Raji (cell line): ENCODE measurements around the gene ITGAD.

ENCODE experiments used
- POLR2A ChIP-seq: IDR thresholded peaks from 2 replicates; pipeline ENCODE4 v1.6.1; 2011; ENCODE audit warnings: low read depth, low read length, control low read depth; ENCODE audit not compliant: insufficient read depth

Gene ITGAD

DNA sequence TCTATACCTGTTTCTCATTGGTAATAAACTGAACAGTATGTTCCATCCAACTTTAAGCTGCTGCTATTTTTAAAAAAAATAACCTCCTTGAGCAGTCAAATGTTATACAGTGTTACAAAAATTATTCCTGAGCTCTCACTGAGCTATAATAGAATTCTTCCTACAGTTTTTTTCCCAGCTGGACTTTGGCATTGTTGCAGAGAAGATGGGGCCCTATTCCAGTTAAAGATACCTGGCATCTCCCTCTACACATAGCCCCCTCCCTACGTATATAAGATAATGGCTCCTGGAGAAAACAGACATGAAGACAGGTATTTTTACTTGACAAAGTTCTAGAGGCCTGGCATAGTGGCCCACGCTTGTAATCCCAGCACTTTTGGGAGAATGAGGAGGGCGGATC is 36.7 kb downstream of the ITGAD start:
- no peak for TF ChIP-seq POLR2A

DNA sequence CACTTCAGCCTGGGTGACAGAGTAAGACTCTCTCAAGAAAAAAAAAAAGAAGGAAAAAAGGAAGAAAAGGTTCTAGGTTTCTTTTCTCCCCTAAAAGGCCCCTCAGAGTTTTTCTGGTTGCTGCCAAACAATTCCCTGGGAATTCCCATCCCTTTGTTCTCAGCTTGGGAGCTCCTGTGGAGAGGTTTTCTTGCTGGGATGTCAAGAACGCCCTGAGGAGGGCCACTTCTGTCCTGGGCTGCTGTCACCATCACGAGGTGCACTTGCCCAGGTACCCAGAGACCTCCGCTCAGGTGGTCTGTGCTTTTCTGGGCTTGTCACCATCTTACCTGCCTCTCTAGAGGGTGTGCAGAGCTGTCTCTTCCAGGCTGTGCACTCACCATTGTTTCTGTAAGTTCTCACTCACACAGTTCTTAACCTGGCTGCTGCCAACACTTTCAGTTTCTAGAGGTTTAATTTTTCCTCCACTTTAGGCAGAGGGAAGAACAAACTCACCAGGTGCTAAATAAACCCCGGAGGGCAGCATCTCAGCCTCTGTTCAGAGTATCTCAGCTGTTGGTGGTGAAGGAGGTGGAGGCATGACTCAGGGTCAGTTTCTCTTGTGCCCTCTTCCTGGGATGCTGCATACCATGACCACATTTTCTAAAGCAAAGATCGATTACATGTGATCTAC is 37.4 kb downstream of the ITGAD start:
- TF ChIP-seq POLR2A, result no peak

DNA sequence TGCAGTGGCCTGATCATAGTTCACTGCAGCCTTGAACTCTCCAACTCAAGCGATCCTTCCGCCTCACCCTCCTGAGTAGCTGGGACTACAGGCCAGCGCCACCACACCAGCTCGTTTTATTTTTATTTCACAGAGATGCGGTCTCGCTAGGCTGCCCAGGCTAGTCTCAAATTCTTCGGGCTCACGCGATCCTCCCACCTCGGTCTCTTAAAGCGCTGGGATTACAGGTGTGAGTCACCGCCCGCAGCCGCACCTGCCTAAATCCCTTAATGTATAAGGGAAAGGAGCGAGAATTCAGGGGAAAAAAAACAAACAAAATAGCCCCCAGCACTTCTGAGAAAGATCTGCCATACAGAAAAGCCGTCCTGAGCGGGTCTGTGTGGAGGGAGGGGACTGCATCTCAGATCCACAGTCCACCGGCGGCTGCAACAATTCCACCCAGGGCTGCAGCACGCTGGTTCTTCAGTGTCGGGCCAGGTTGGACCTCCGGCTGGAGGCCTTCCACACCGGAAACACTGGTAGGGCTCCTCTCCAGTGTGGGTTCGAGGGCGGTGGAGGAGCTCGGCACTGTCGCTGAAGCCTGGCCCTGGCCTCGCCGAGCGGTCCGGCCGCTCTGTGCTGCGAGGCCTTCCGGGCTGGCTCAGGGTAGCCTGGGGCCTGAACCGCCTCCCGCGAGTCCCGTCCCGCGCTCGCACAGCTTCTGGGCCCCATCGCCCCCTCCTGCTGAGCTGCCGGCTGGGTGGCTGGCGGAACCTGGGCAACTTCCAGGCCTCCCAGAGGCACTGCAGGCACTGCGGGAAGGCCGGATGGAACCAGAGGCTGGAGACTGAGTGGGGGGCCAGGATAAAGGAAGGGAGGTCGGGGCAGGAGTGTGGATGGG is 42.4 kb downstream of the ITGAD start:
- TF ChIP-seq POLR2A, result no peak

DNA sequence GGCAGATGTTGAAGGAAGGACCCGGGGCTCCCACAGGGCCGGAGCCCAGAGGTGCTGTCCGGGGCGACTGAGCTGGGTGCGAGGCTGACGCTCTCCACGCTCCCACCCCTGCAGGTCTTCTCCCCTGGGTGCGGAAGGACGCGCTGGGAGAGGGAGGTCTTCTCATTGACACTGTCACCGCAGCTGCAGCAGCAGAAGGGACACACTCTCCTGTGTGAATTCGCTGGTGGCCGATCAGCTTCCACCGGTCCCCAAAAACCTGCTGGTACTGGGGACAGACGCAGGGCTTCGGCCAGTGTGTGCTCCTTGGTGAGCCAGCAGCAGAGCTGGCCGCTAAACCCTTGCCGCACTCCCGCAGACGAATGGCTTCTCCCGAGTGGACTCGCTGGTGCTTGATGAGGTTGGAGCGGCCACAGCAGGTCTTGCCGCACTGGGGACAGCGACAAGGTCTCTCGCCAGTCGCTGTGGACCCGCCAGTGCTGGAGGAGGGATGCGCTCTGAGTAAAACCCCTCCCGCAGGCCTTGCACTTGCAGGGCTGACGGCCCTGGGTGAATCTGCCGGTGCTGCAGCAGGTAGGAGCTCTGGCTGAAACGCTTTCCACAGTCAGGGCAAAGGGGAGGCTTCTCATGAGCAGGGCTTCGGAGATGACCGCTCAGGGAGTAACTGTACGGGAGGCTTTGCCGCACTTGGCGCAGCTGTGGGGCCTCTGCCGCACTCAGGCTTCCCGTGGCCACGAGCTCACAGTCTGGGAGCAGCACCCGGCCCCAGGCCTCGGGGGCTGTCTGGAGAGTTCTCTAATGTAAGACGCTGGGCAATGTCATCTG is 43.3 kb downstream of the ITGAD start:
- TF ChIP-seq POLR2A, result no peak

DNA sequence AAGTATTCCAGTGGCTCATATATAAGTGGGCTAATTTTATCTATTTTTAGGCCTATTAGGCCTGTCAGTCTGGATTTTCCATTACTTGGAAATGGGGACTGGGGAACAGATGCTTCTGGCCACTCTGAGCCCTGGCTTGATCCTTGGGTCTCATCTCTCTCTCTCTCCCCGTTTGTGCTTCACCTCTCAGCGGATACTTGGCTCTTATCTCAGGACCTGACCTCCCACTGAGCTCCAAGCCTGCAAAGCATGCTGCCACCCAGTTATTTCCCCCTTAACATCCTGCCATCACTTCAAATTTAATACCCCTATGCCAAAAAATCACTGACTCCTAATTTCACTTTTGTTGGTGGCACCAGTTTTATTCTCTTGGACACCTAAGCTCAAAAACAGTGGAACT is 45.3 kb downstream of the ITGAD start:
- TF ChIP-seq POLR2A, result no peak

DNA sequence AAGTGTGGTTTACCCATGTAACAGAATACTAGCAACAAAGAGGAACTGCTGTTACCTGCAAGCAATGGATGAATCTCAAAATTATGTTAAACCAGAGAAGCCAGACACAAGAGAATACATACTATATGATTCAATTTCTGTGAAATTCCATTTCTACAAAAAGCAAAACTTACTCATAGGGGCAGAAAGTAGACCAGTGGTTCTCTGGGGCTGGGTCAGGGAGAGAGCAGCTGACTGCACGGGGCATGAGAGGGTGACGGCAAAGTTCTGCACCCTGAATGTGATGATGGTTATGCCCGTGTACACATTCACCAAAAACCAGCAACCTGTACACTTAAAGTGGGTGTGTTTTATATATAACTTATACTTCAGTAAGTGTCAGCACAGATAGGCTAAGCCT is 46.4 kb downstream of the ITGAD start:
- TF ChIP-seq POLR2A, result no peak

DNA sequence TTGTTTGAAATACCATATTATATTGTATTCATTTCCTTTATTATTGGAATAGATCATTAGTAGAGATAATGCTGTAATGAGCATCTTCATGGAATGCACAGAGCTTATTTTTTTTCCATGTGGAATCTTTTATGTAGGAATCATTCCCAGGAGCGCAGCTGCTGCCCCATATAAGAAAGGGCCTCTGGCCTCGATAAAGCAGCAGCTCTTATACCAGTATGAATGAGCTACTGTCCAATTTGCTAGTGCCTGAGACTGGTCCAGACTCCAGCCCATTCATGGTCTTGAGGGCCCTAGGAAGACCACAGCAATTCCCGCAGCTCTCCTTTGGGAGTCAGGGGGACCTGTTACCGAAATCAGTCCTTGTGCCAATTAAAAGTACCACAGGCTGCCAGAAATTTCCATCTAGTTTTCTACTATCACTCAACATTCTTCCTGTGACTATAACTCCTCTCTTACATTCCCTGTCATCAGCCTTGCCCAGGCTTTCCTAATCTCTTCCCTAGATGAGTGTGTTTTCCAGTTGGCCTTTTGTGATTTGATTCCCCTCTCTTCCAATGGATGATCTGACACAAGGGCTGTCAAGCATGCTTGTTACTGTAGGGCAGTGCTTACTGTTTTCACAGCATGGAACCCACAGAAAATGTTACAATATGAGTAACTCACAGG is 47.5 kb downstream of the ITGAD start:
- no peak for TF ChIP-seq POLR2A

DNA sequence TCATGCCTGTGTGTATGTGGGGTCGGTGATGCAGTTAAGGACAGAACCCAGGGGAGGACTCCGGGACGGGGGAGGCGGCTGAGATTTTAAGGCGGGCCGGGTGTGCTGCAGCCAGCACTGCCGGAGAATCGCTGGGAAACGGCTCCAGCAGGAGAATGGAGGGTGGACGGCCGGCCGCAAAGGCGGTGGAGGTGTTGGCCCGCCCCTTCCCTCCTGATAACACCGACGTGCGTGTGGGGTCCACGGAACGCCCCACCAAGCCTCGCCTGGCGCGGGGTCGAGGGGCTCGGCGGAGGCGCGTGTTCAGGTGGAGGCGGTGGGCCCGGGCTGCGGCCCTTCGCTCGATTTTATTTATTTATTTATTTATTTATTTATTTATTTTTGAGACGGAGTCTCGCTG is 48.8 kb downstream of the ITGAD start:
- no peak for TF ChIP-seq POLR2A

DNA sequence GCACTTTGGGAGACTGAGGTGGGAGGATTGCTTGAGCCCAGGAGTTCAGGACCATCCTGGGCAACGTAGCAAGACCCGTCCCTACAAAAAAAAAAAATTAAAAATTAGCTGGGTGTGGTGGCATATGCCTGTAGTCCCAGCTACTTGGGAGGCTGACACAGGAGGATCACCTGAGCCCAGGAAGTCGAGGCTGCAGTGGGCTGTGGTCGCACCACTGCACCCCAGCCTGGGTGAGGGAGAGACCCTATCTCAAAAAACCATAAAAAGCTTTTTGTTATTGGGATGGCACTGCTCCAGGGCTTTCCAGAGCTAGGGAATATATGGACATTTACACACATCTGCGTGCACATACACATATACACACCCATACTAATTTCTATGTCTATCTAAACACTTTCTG is 58.1 kb downstream of the ITGAD start:
- TF ChIP-seq POLR2A, result 0 out of 2 replicates have a peak, but pooled peaks have one; percentile 11

DNA sequence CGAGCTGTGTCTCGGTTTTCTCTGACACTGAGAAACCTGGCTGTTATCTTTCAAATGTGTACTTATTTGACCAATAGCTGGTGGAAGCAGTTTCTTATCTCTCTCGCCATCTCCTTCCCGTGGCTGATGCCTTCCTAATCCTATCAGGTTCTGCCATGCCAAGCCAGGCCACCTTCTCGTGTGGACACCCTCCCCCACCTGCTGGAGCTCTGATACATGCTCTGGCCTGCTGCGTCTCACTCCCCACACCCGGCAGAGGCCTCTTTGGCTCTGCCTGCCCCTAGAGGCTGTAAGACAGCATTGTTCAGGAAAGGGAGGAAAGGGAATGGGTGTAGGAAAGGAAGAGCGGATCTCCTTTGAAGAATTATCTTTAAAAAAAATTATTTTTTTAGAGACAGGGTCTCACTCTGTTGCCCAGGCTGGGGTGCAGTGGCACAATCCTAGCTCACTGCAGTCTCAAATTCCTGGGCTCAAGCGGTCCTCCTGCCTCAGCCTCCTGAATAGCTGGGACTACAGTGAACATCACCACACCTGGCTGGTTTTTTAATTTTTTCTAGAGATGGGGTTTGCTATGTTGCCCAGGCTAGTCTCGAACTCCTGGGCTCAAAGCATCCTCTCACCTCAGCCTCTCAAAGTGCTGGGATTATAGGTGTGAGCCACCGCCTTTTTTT is 58.7 kb downstream of the ITGAD start:
- TF ChIP-seq POLR2A, result 0 out of 2 replicates have a peak, but pooled peaks have one; percentile 26

DNA sequence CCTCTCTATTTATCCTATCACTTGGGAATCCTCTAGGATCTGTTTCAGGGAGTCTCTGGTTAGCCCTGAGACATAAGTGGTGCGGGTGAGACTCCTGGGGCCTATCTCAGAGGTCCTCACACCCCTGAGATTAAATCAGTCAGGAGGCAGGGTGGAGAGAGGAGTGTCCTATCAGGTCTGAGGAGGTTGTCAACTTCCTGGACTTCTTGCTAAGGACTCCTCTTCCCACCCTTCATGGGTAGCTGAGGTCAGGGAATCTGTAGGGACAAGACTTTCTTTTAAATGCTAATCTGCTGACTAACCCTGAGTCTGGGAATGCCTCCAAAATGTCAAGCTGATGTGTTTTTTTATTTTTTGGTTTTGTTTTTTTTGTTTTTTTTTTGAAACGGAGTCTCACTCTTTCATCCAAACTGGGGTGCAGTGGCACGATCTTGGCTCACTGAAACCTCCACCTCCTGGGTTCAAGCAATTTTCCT is 59.5 kb downstream of the ITGAD start:
- 0 out of 2 replicates have a peak, but pooled peaks have one; percentile 15 for TF ChIP-seq POLR2A

DNA sequence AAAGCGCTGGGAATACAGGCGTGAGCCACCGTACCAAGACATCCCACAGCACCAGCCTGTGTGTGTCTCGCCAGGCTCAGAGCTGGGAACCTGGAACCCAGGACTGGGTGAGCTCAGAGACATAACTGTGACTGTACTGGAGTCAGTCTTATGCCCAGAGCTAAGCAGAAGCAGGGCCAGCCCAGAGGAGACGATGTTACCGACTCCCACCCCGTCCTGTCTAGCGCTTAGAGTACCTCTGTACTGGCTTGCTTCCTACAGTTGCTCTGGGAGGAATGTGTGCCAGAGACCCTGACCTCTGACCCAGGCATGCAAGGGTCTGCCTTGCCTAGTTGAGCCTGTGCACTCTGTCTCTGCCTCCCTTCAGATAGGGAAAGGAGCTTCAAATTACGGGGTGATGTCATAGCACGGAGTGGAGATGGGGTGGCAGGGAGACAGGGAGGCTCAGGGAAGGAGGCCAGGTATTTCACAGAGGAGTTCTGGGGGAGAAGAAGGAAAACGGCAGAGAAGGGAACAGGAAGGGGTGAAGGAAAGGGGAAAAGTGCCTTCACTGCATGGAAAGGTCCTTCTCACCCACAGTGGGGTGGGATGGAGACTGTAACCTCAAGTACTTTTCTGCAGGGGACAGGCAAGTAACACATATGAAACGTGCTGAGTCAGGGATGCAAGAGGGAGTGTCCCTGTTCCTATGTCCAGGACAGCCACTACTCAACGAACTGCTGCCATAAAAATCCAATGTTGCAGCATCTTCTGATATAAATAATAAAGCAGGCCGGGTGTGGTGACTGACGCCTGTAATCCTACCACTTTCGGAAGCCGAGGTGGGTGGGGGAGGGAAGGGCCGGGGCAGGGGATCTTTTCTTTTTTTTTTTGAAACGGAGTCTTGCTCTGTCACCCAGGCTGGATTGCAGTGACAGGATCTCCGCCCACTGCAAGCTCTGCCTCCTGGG is 60.4 kb downstream of the ITGAD start:
- no peak for TF ChIP-seq POLR2A
